Measurements from ENCODE around the gene SLC8A1. TPM values are rescaled to one million over a fixed set of nuclear protein-coding genes. Genes with fewer than 3 reads are reported as not detected.

Gene SLC8A1
- total RNA-seq, 1 donor: 82.9 TPM

DNA sequence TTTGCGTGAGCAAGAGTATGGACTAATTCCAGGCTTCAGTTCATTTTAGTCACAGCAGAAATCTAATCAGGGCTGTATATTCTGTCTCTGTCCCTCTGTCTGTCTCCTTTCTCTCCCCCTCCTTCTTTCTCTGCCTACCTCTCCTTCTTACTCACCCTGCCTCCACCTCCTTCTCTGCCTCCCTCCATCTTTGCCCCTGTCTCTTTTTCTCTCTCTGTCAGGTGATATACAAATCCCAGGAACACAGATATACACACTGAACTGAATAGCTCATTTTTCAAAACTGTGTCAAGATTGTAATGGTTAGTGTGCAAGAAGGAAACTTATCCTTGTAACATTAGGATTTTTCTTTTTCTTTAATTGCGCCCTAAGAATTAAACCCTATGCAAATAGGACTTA lies 32.5 kb downstream of the SLC8A1 start:
- no peaks in the 10 kb centered on the region for H4K20me1 ChIP-seq (ENCODE audit: insufficient read depth, low read length)
- no peak overlapping the region for H3K4me2 ChIP-seq (ENCODE audit: insufficient read depth, low read length)
- no peak for DNase-seq (ENCODE audit: insufficient read length, low spot score, missing footprints)
- no peak overlapping the region for H2AFZ ChIP-seq (ENCODE audit: low read length)
- peaks cover 51% of the 10 kb centered on the region for H3K79me2 ChIP-seq (ENCODE audit: insufficient read depth, low read length)
- no peaks in the 10 kb centered on the region for H3K9me3 ChIP-seq (ENCODE audit: low read depth, low read length)
- H3K36me3 ChIP-seq (ENCODE audit: insufficient read depth, low read length): no peaks in the 10 kb centered on the region
- TF ChIP-seq CTCF (IDR thresholded peaks at IDR 0.05; ENCODE audit: extremely low read depth, low read depth, low read length): no peak
- peaks cover 5% of the 10 kb centered on the region for H3K4me1 ChIP-seq (ENCODE audit: insufficient read depth, low read length)
- H3K4me3 ChIP-seq (ENCODE audit: insufficient read depth, low read length): no peak overlapping the region
- H3K27me3 ChIP-seq (ENCODE audit: insufficient read depth, low read length): no peaks in the 10 kb centered on the region
- H3K27ac ChIP-seq (ENCODE audit: low read depth, low read length): no peak overlapping the region

DNA sequence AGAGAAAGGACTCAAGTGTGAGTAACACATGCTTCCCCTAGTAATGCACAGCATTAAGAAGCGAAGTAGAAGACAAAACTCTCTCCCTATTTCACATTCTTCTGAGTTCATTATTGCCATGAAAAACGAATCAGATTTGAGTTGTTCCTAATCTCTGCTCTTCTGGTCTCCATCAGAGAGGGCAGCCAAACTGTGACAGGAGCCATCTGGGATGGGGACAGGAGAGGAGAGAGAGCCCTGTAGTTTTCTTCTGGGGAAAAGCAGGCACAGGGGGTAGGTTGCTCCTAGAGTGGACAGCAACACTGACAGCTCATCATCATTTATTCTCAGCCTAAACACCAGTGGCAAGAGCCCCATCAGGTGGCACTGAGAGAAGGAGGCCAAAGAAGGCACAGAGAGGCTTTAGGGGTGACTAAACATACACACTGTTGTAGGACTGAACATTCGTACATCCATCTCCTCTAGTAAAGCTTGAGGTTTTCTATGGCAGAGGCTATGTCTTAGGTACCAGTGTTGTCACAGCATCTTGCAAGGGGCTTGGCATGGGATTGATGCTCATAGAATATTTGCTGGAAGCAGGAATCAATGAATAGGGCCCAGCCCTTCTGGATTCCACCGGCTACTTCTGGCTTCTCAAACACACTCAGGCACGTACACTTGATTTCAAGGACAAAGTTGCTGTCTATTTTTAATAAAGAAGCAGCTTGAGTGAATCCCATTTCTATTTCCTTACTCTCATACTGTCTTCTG lies 33.1 kb downstream of the SLC8A1 start:
- peaks cover 53% of the 10 kb centered on the region for H3K79me2 ChIP-seq (ENCODE audit: insufficient read depth, low read length)

DNA sequence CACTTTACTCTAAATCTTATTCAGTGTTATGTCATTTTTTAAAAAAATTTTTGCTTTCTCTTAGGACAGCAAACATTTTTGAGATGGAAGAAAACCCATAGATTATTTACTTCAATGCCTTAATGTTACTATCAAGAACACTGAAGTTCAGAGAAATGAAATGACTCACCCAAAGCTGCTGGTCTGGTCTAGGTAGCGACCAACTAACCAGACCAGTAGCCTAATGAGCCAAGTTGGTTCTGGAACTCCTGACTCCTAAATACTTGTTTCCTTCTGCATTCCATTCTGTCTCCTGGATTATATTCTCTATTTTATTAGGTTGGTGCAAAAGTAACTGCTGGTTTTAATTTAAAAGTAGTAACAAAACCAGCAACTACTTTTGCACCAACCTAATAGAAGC lies 35.4 kb downstream of the SLC8A1 start:
- no peak overlapping the region for H3K4me3 ChIP-seq (ENCODE audit: insufficient read depth, low read length)
- H3K4me1 ChIP-seq (ENCODE audit: insufficient read depth, low read length): peaks cover 10% of the 10 kb centered on the region
- no peaks in the 10 kb centered on the region for H4K20me1 ChIP-seq (ENCODE audit: insufficient read depth, low read length)
- peaks cover 41% of the 10 kb centered on the region for H3K79me2 ChIP-seq (ENCODE audit: insufficient read depth, low read length)
- H3K27me3 ChIP-seq (ENCODE audit: insufficient read depth, low read length): no peaks in the 10 kb centered on the region
- H3K27ac ChIP-seq (ENCODE audit: low read depth, low read length): no peak overlapping the region
- DNase-seq (ENCODE audit: insufficient read length, low spot score, missing footprints): no peak
- H3K4me2 ChIP-seq (ENCODE audit: insufficient read depth, low read length): no peak overlapping the region
- no peak overlapping the region for H2AFZ ChIP-seq (ENCODE audit: low read length)
- H3K9me3 ChIP-seq (ENCODE audit: low read depth, low read length): no peaks in the 10 kb centered on the region
- H3K36me3 ChIP-seq (ENCODE audit: insufficient read depth, low read length): no peaks in the 10 kb centered on the region
- TF ChIP-seq CTCF (IDR thresholded peaks at IDR 0.05; ENCODE audit: extremely low read depth, low read depth, low read length): no peak

More for the DNA sequence above, 33.1 kb downstream of the SLC8A1 start:
- no peak overlapping the region for H3K4me3 ChIP-seq (ENCODE audit: insufficient read depth, low read length)
- H3K27ac ChIP-seq (ENCODE audit: low read depth, low read length): no peak overlapping the region
- no peaks in the 10 kb centered on the region for H4K20me1 ChIP-seq (ENCODE audit: insufficient read depth, low read length)
- H3K4me2 ChIP-seq (ENCODE audit: insufficient read depth, low read length): no peak overlapping the region
- no peaks in the 10 kb centered on the region for H3K36me3 ChIP-seq (ENCODE audit: insufficient read depth, low read length)
- no peak for TF ChIP-seq CTCF (IDR thresholded peaks at IDR 0.05; ENCODE audit: extremely low read depth, low read depth, low read length)
- H3K27me3 ChIP-seq (ENCODE audit: insufficient read depth, low read length): no peaks in the 10 kb centered on the region
- no peaks in the 10 kb centered on the region for H3K9me3 ChIP-seq (ENCODE audit: low read depth, low read length)
- DNase-seq (ENCODE audit: insufficient read length, low spot score, missing footprints): no peak
- H3K4me1 ChIP-seq (ENCODE audit: insufficient read depth, low read length): peaks cover 5% of the 10 kb centered on the region
- no peak overlapping the region for H2AFZ ChIP-seq (ENCODE audit: low read length)

- DNase-seq (ENCODE audit: insufficient read length, low spot score, missing footprints): no peak
- Histone ChIP-seq H3K36me3 (ENCODE audit: insufficient read depth, low read length) (no peaks in the 10 kb centered on the region), H3K27me3 (ENCODE audit: insufficient read depth, low read length) (no peaks in the 10 kb centered on the region), H4K20me1 (ENCODE audit: insufficient read depth, low read length) (no peaks in the 10 kb centered on the region), H3K9me3 (ENCODE audit: low read depth, low read length) (no peaks in the 10 kb centered on the region), H3K4me3 (ENCODE audit: insufficient read depth, low read length) (no peak overlapping the region), H2AFZ (ENCODE audit: low read length) (no peak overlapping the region), H3K4me1 (ENCODE audit: insufficient read depth, low read length) (peaks cover 7% of the 10 kb centered on the region), H3K27ac (ENCODE audit: low read depth, low read length) (no peak overlapping the region), H3K4me2 (ENCODE audit: insufficient read depth, low read length) (no peak overlapping the region), H3K79me2 (ENCODE audit: insufficient read depth, low read length) (peaks cover 30% of the 10 kb centered on the region)
- no peak for TF ChIP-seq CTCF (IDR thresholded peaks at IDR 0.05; ENCODE audit: extremely low read depth, low read depth, low read length)
Measured at GRCh38 chr2:40415391-40415790, 36.5 kb downstream of the SLC8A1 start.

Data from osteoblast (primary cell).